Glomerular endothelial cell (primary cell): Measurements from ENCODE around the gene CATSPER3. TPM values are rescaled to one million over a fixed set of nuclear protein-coding genes. Genes with fewer than 3 reads are reported as not detected.

Experiments used
- DNase-seq: peaks from one replicate; pipeline ENCODE4 v3.0.0-alpha.2; 2011; ENCODE audit warnings: low read depth, low spot score; ENCODE audit errors: extremely low read depth
- total RNA-seq: library from RNA; depleted of rRNA; stranded (reverse); fragments of >200 nt; gene quantifications from 2 replicates; pipeline ENCODE4 v1.2.3, GENCODE V29; 2015

The CATSPER3 gene
- total RNA-seq, 1 donor from 2014 or later = not detected

GRCh38 chr5:135057233-135057632, 89.5 kb downstream of the CATSPER3 start:
- DNase-seq = no peak

- DNase-seq = no peak
Observed at GRCh38 chr5:135058331-135058732, 90.6 kb downstream of the CATSPER3 start.

- DNase-seq = no peak
Observed at GRCh38 chr5:135059000-135059923, 91.6 kb downstream of the CATSPER3 start.

GRCh38 chr5:135060021-135060420, 92.3 kb downstream of the CATSPER3 start:
- no peak for DNase-seq

GRCh38 chr5:135061001-135061400, 93.3 kb downstream of the CATSPER3 start:
- DNase-seq = no peak

Other genes starting within 250 kb of the CATSPER3 start
- gene CAMLG, start 229.4 kb upstream of the CATSPER3 start, total RNA-seq = 31.0 and 39.1 TPM in 2 replicates
- 20.8 and 39.7 TPM in 2 replicates for gene DDX46, start 209.1 kb upstream of the CATSPER3 start, total RNA-seq
- 65.5 and 71.4 TPM in 2 replicates for gene C5orf24, start 121.9 kb upstream of the CATSPER3 start, total RNA-seq
- gene TXNDC15, start 93.5 kb upstream of the CATSPER3 start, total RNA-seq = 39.2 and 55.4 TPM in 2 replicates
- 5.7 and 6.5 TPM in 2 replicates for gene PCBD2, start 62.8 kb upstream of the CATSPER3 start, total RNA-seq
- not detected in 2 replicates for gene PITX1, start 66.3 kb downstream of the CATSPER3 start, total RNA-seq